ENCODE results near the gene RASSF5. TPM values are rescaled to one million over a fixed set of nuclear protein-coding genes. Genes with fewer than 3 reads are reported as not detected.

Gene RASSF5
- polyA plus RNA-seq, 1 donor from 2014 or later = 4.0 TPM

- Histone ChIP-seq H3K4me2 (ENCODE audit: low read length) (no peak overlapping the region), H3K9me2 (ENCODE audit: insufficient read depth, low read length) (no peaks in the 10 kb centered on the region), H3K27ac (ENCODE audit: low read length) (no peak overlapping the region), H3K9ac (ENCODE audit: low read length) (no peak overlapping the region), H3K27me3 (ENCODE audit: insufficient read depth, low read depth, low read length) (no peaks in the 10 kb centered on the region), H3K36me3 (ENCODE audit: insufficient read depth, low read length) (no peaks in the 10 kb centered on the region), H3K4me3 (ENCODE audit: low read length) (no peak overlapping the region), H3F3A (ENCODE audit: insufficient read depth, low read length, poor library complexity, severe bottlenecking) (no peaks in the 10 kb centered on the region), H4K20me1 (ENCODE audit: insufficient read depth) (no peaks in the 10 kb centered on the region), H2AFZ (ENCODE audit: low read depth, low read length) (no peak overlapping the region), H3K79me2 (replicated peaks; ENCODE audit: insufficient read depth, low read length) (no peaks in the 10 kb centered on the region), H3K9me3 (ENCODE audit: low read length) (no peaks in the 10 kb centered on the region)
- no peak for TF ChIP-seq POLR2AphosphoS5 (IDR thresholded peaks at IDR 0.05)
- no peak for TF ChIP-seq EP300 (conservative IDR thresholded peaks at IDR 0.05; ENCODE audit: poor library complexity, severe bottlenecking)
- no peak for TF ChIP-seq MXI1 (conservative IDR thresholded peaks at IDR 0.05; ENCODE audit: poor library complexity, severe bottlenecking)
- no peak for TF ChIP-seq SMC3 (conservative IDR thresholded peaks at IDR 0.05; ENCODE audit: poor library complexity)
- TF ChIP-seq TAF1 (IDR thresholded peaks at IDR 0.05; ENCODE audit: low read depth) = no peak
These were observed 70.3 kb downstream of the RASSF5 start for GRCh38 chr1:206577626-206578025.

DNA sequence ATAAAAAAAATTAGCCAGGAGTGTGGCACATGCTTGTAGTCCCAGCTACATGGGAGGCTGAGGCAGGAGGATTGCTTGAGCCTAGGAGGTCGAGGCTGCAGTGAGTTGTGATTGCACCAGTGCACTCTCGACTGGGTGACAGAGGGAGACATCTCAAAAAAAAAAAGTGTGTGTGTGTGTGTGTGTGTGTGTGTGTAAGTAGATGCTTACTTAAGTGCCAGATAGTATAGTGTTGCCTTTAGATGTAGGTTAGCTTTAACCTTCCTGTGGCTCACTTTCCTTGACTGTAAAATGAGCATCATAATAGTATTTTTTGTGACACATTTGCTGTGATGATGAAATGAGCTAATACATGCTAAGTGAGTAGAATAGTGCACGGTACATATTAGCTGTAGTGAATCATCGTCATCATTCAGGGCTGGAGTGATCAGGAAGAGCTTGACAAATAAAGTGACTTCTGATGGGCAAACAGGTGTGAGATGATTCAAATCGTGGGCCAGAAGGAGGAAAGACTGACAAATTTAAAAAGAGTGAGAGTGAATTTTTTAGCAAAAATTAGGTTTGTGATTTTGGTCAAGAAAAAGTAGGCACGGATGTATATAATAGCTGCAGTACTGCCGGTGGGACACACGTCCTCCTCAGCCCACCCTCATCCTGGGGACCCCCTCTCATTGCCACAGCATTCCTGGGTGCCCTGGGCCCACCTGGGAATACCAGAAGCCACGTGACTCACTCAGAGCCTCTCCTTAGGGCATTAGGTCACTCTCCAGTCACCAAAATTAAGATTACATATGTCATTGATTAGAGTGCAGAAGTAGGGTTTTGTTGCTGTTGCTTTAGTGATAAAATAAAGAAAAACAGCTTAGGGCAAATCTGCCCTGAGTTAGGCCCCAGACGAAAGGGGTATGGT is 71.0 kb downstream of the RASSF5 start:
- TF ChIP-seq EP300 (conservative IDR thresholded peaks at IDR 0.05; ENCODE audit: poor library complexity, severe bottlenecking) = no peak
- TF ChIP-seq EZH2 (IDR thresholded peaks at IDR 0.05; ENCODE audit: borderline replicate concordance, insufficient read depth, low read length, poor library complexity, severe bottlenecking) = no peak
- TF ChIP-seq, protein P1, sequence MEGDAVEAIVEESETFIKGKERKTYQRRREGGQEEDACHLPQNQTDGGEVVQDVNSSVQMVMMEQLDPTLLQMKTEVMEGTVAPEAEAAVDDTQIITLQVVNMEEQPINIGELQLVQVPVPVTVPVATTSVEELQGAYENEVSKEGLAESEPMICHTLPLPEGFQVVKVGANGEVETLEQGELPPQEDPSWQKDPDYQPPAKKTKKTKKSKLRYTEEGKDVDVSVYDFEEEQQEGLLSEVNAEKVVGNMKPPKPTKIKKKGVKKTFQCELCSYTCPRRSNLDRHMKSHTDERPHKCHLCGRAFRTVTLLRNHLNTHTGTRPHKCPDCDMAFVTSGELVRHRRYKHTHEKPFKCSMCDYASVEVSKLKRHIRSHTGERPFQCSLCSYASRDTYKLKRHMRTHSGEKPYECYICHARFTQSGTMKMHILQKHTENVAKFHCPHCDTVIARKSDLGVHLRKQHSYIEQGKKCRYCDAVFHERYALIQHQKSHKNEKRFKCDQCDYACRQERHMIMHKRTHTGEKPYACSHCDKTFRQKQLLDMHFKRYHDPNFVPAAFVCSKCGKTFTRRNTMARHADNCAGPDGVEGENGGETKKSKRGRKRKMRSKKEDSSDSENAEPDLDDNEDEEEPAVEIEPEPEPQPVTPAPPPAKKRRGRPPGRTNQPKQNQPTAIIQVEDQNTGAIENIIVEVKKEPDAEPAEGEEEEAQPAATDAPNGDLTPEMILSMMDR (IDR thresholded peaks at IDR 0.05; ENCODE audit: poor library complexity, severe bottlenecking) = no peak
- no peak for TF ChIP-seq MXI1 (conservative IDR thresholded peaks at IDR 0.05; ENCODE audit: poor library complexity, severe bottlenecking)
- TF ChIP-seq TAF1 (IDR thresholded peaks at IDR 0.05; ENCODE audit: low read depth) = no peak
- TF ChIP-seq SMC3 (conservative IDR thresholded peaks at IDR 0.05; ENCODE audit: poor library complexity) = no peak
- TF ChIP-seq, protein P2, sequence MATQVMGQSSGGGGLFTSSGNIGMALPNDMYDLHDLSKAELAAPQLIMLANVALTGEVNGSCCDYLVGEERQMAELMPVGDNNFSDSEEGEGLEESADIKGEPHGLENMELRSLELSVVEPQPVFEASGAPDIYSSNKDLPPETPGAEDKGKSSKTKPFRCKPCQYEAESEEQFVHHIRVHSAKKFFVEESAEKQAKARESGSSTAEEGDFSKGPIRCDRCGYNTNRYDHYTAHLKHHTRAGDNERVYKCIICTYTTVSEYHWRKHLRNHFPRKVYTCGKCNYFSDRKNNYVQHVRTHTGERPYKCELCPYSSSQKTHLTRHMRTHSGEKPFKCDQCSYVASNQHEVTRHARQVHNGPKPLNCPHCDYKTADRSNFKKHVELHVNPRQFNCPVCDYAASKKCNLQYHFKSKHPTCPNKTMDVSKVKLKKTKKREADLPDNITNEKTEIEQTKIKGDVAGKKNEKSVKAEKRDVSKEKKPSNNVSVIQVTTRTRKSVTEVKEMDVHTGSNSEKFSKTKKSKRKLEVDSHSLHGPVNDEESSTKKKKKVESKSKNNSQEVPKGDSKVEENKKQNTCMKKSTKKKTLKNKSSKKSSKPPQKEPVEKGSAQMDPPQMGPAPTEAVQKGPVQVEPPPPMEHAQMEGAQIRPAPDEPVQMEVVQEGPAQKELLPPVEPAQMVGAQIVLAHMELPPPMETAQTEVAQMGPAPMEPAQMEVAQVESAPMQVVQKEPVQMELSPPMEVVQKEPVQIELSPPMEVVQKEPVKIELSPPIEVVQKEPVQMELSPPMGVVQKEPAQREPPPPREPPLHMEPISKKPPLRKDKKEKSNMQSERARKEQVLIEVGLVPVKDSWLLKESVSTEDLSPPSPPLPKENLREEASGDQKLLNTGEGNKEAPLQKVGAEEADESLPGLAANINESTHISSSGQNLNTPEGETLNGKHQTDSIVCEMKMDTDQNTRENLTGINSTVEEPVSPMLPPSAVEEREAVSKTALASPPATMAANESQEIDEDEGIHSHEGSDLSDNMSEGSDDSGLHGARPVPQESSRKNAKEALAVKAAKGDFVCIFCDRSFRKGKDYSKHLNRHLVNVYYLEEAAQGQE (IDR thresholded peaks at IDR 0.05; ENCODE audit: borderline replicate concordance) = no peak
- Histone ChIP-seq H3K4me2 (ENCODE audit: low read length) (no peak overlapping the region), H3K9ac (ENCODE audit: low read length) (no peak overlapping the region), H3K36me3 (ENCODE audit: insufficient read depth, low read length) (no peaks in the 10 kb centered on the region), H3K79me2 (replicated peaks; ENCODE audit: insufficient read depth, low read length) (no peaks in the 10 kb centered on the region), H3K27me3 (ENCODE audit: insufficient read depth, low read depth, low read length) (no peaks in the 10 kb centered on the region), H3K4me3 (ENCODE audit: low read length) (no peak overlapping the region), H3F3A (ENCODE audit: insufficient read depth, low read length, poor library complexity, severe bottlenecking) (no peaks in the 10 kb centered on the region), H3K9me3 (ENCODE audit: low read length) (no peaks in the 10 kb centered on the region), H4K20me1 (ENCODE audit: insufficient read depth) (no peaks in the 10 kb centered on the region), H3K9me2 (ENCODE audit: insufficient read depth, low read length) (no peaks in the 10 kb centered on the region), H2AFZ (ENCODE audit: low read depth, low read length) (no peak overlapping the region), H3K27ac (ENCODE audit: low read length) (no peak overlapping the region)

All from neural cell (in vitro differentiated cells).